H4 (cell line): ENCODE data around the gene COQ2. TPM values are rescaled to one million over a fixed set of nuclear protein-coding genes. Genes with fewer than 3 reads are reported as not detected.
"Not testable (repeated sequence)": the region's sequence is repeated elsewhere in the genome, so short reads cannot be mapped to it uniquely, and the experiment has no call there.

Source experiments
- DNase-seq: peaks from one replicate; pipeline ENCODE4 v3.0.0-alpha.2; 2015; ENCODE audit warnings: low spot score
- total RNA-seq: library from RNA; depleted of rRNA; stranded (reverse); fragments of >200 nt; shearing (Covaris generic); gene quantifications from 2 replicates; pipeline ENCODE4 v1.2.3, GENCODE V29; 2014; rRNA removed

COQ2 gene
- total RNA-seq, result 23.9 and 39.4 TPM in 2 replicates

- DNase-seq, result peak; percentile 95
Measured at GRCh38 chr4:83284193-83285054, at the start of gene COQ2. Gene COQ2, minus strand, starts transcription at chr4:83284798. Its CDS starts 34 bp downstream, at chr4:83284764.

GRCh38 chr4:83331956-83332355 lies 47.4 kb upstream of the COQ2 start:
- DNase-seq, result no peak

- DNase-seq, result peak; percentile 8
Measured at GRCh38 chr4:83329521-83330110, 45.0 kb upstream of the COQ2 start.

- no peak for DNase-seq
Measured at GRCh38 chr4:83328521-83329187, 44.1 kb upstream of the COQ2 start.

- no peak for DNase-seq
Measured at GRCh38 chr4:83326546-83326945, 41.9 kb upstream of the COQ2 start.

- DNase-seq, result not testable (repeated sequence)
Measured at GRCh38 chr4:83325306-83325705, 40.7 kb upstream of the COQ2 start.

GRCh38 chr4:83323136-83323535 lies 38.5 kb upstream of the COQ2 start:
- DNase-seq, result no peak

- DNase-seq, result no peak
Measured at GRCh38 chr4:83320548-83320947, 36.0 kb upstream of the COQ2 start.

GRCh38 chr4:83318666-83319065 lies 34.1 kb upstream of the COQ2 start:
- no peak for DNase-seq

GRCh38 chr4:83317671-83318070 lies 33.1 kb upstream of the COQ2 start:
- no peak for DNase-seq

GRCh38 chr4:83316459-83317165 lies 32.0 kb upstream of the COQ2 start:
- DNase-seq, result no peak

- no peak for DNase-seq
Measured at GRCh38 chr4:83315341-83315870, 30.8 kb upstream of the COQ2 start.

GRCh38 chr4:83308672-83309071 lies 24.1 kb upstream of the COQ2 start:
- DNase-seq, result no peak

GRCh38 chr4:83307920-83308319 lies 23.3 kb upstream of the COQ2 start:
- DNase-seq, result no peak

- DNase-seq, result no peak
Measured at GRCh38 chr4:83305187-83305586, 20.6 kb upstream of the COQ2 start.

GRCh38 chr4:83297548-83298260 lies 13.1 kb upstream of the COQ2 start:
- DNase-seq, result no peak

- no peak for DNase-seq
Measured at GRCh38 chr4:83293305-83294046, 8.9 kb upstream of the COQ2 start.

GRCh38 chr4:83290059-83290774 lies 5.6 kb upstream of the COQ2 start:
- DNase-seq, result not testable (repeated sequence)

GRCh38 chr4:83288381-83288780 lies 3.8 kb upstream of the COQ2 start:
- DNase-seq, result not testable (repeated sequence)

- peak; percentile 61 for DNase-seq
Measured at GRCh38 chr4:83285055-83285407, 433 bp upstream of the COQ2 start.
